Left ventricle myocardium inferior (tissue), 1 donor: ENCODE results near the gene MUC4. TPM values are rescaled to one million over a fixed set of nuclear protein-coding genes. Genes with fewer than 3 reads are reported as not detected.

Experiments used
- DNase-seq: peaks from one replicate; pipeline ENCODE4 v3.0.0-alpha.2; 2020
- H3K27ac ChIP-seq: fragments of 200-600 bp; replicated peaks from 2 replicates; pipeline ENCODE4 v1.8.0; 2021
- H3K27me3 ChIP-seq: fragments of 200-600 bp; 2 replicates; pipeline ENCODE4 v1.8.0; 2021; ENCODE audit warnings: low read depth
- H3K36me3 ChIP-seq: fragments of 200-600 bp; 2 replicates; pipeline ENCODE4 v1.8.0; 2021
- H3K4me1 ChIP-seq: fragments of 200-600 bp; 2 replicates; pipeline ENCODE4 v1.8.0; 2021
- H3K4me3 ChIP-seq: fragments of 200-600 bp; 2 replicates; pipeline ENCODE4 v1.8.0; 2021; ENCODE audit warnings: mild to moderate bottlenecking, moderate library complexity
- H3K9me3 ChIP-seq: fragments of 200-600 bp; replicated peaks from 2 replicates; pipeline ENCODE4 v1.8.0; 2021
- CTCF ChIP-seq: fragments of 200-600 bp; IDR thresholded peaks from 2 replicates; pipeline ENCODE4 v1.8.0; 2021; ENCODE audit warnings: antibody characterized with exemption, mild to moderate bottlenecking, borderline replicate concordance
- intact Hi-C: fragments of 100-400 bp; cut with micrococcal nuclease; formaldehyde crosslinking; loops from one replicate; pipeline ENCODE4 v1.11.0; 2022
- total RNA-seq: library from RNA; stranded (reverse); fragmentation: NEBNext Ultra II Directional; extraction: Animal tissue kit (Norgen Biotek cat#: 25700); gene quantifications from one replicate; pipeline ENCODE4 v1.2.1, GENCODE V29; 2021
- donor health status: DM: no; HTN: yes; CAD: no; lungs with severe emphysema.

The MUC4 gene
- total RNA-seq, 1 donor from 2014 or later = 0.11 TPM

GRCh38 chr3:195736866-195737490 lies 74.8 kb downstream of the MUC4 start:
- peaks cover 59% of the 10 kb centered on the region for H3K36me3 ChIP-seq
- DNase-seq = no peak

GRCh38 chr3:195735036-195735695 lies 76.6 kb downstream of the MUC4 start:
- peaks cover 6% of the 10 kb centered on the region for H3K4me1 ChIP-seq
- no peaks in the 10 kb centered on the region for H3K9me3 ChIP-seq
- H3K36me3 ChIP-seq = peaks cover 77% of the 10 kb centered on the region
- intact Hi-C loops = no loop called here
- H3K4me3 ChIP-seq = no peak overlapping the region
- DNase-seq = no peak
- no peaks in the 10 kb centered on the region for H3K27me3 ChIP-seq
- H3K27ac ChIP-seq = no peak overlapping the region
- TF ChIP-seq CTCF = no peak

More at GRCh38 chr3:195736866-195737490, 74.8 kb downstream of the MUC4 start:
- TF ChIP-seq CTCF = no peak
- H3K4me3 ChIP-seq = no peak overlapping the region
- no peaks in the 10 kb centered on the region for H3K9me3 ChIP-seq
- no peak overlapping the region for H3K27ac ChIP-seq
- H3K4me1 ChIP-seq = peaks cover 6% of the 10 kb centered on the region
- intact Hi-C loops = no loop called here
- no peaks in the 10 kb centered on the region for H3K27me3 ChIP-seq

GRCh38 chr3:195732940-195733339 lies 78.8 kb downstream of the MUC4 start:
- no peak overlapping the region for H3K27ac ChIP-seq
- no peak for DNase-seq
- peaks cover 6% of the 10 kb centered on the region for H3K4me1 ChIP-seq
- TF ChIP-seq CTCF = no peak
- H3K4me3 ChIP-seq = no peak overlapping the region
- no peaks in the 10 kb centered on the region for H3K9me3 ChIP-seq
- intact Hi-C loops = no loop called here
- peaks cover 2% of the 10 kb centered on the region for H3K27me3 ChIP-seq
- peaks cover 81% of the 10 kb centered on the region for H3K36me3 ChIP-seq

GRCh38 chr3:195731356-195731905 lies 80.3 kb downstream of the MUC4 start:
- Histone ChIP-seq H3K36me3 (peaks cover 71% of the 10 kb centered on the region), H3K4me1 (peaks cover 6% of the 10 kb centered on the region)
- intact Hi-C loops = no loop called here

More at GRCh38 chr3:195731356-195731905, 80.3 kb downstream of the MUC4 start:
- no peak for TF ChIP-seq CTCF
- Histone ChIP-seq H3K27me3 (peaks cover 16% of the 10 kb centered on the region), H3K9me3 (no peaks in the 10 kb centered on the region), H3K27ac (no peak overlapping the region), H3K4me3 (no peak overlapping the region)
- no peak for DNase-seq
